Stimulated activated naive CD8-positive, alpha-beta T cell treated with anti-CD3 and anti-CD28 coated beads, Interleukin-15, amount 100 ng/mL, for 72 hours (primary cell): ENCODE data around the gene DVL3.
"Not testable (repeated sequence)": the region's sequence is repeated elsewhere in the genome, so short reads cannot be mapped to it uniquely, and the experiment has no call there.

Experiments
- ATAC-seq: fragments of 150-1000 bp; cut with Tn5 transposase; 2 replicates; pipeline ENCODE4 v1.10.0; 2021; ENCODE audit warnings: mild to moderate bottlenecking, moderate library complexity
- DNase-seq, 2 donors: peaks; one replicate each; pipeline ENCODE4 v3.0.0; 2021 to 2022
- H3K27ac Mint-ChIP-seq, 2 donors: one replicate each; pipeline ENCODE4 v1.8.0; 2022; ENCODE audit warnings: mild to moderate bottlenecking in 2 of 2, mixed read lengths in 2 of 2, moderate library complexity in 2 of 2
- H3K27me3 Mint-ChIP-seq: one replicate; pipeline ENCODE4 v1.8.0; 2022; ENCODE audit warnings: mixed read lengths
- H3K4me1 Mint-ChIP-seq: one replicate; pipeline ENCODE4 v1.8.0; 2022; ENCODE audit warnings: mild to moderate bottlenecking, mixed read lengths
- H3K4me3 Mint-ChIP-seq, 2 donors: one replicate each; pipeline ENCODE4 v1.8.0; 2022; ENCODE audit warnings: mild to moderate bottlenecking in 2 of 2, mixed read lengths in 2 of 2, moderate library complexity in 1 of 2
- H3K9me3 Mint-ChIP-seq, 2 donors: one replicate each; pipeline ENCODE4 v1.8.0; 2022; ENCODE audit warnings: mixed read lengths in 2 of 2

The DVL3 gene

DNA sequence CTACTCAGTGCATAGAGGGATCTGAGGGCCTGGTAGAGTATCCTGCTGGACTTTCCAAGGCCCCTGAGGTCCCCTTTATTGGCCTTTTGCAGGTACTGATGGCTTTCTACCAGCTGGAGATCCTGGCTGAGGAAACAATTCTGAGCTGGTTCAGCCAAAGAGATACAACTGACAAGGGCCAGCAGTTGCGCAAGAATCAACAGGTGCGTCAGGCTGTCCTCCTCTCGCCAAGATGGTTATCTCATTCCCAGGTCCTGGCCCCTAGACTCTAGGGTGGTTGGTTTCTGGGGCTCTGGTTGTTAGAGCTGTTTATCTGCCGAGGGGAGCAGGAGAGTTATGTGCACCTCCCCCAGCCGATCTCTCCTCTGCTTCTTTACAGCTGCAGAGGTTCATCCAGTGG lies 10.7 kb upstream of the DVL3 start:
- Mint-ChIP-seq H3K9me3 (no peaks in the 10 kb centered on the region), H3K27me3 (no peaks in the 10 kb centered on the region), H3K4me1 (peaks cover 4% of the 10 kb centered on the region), H3K27ac (no peak overlapping the region), H3K4me3 (no peak overlapping the region)
- ATAC-seq = no peak
- DNase-seq = no peak

DNA sequence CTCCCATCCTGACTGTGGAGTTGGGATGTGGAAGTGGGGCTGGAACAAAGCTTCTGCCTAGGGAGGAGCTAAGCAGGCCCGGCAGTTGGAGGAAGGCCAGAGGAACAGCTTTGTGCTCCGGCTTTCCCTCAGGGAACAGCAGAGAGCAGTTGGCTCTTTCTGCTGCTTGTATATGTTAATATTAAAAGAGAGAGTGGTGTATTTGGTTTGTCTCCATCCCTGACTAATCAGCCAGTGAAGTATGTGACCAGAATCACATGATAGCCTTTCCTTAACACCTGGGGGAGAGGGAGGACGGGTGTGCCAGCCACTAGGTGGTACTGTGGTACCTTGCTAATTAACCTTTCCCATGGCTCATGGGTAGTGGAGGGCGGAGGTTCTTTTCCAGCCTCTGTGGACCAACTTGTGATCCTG lies 10.1 kb upstream of the DVL3 start:
- H3K4me1 Mint-ChIP-seq = peaks cover 4% of the 10 kb centered on the region
- no peak overlapping the region for H3K27ac Mint-ChIP-seq
- no peak overlapping the region for H3K4me3 Mint-ChIP-seq
- H3K27me3 Mint-ChIP-seq = no peaks in the 10 kb centered on the region
- H3K9me3 Mint-ChIP-seq = no peaks in the 10 kb centered on the region
- ATAC-seq (peak; percentile 83), DNase-seq (peak; percentile 11 to 32)

DNA sequence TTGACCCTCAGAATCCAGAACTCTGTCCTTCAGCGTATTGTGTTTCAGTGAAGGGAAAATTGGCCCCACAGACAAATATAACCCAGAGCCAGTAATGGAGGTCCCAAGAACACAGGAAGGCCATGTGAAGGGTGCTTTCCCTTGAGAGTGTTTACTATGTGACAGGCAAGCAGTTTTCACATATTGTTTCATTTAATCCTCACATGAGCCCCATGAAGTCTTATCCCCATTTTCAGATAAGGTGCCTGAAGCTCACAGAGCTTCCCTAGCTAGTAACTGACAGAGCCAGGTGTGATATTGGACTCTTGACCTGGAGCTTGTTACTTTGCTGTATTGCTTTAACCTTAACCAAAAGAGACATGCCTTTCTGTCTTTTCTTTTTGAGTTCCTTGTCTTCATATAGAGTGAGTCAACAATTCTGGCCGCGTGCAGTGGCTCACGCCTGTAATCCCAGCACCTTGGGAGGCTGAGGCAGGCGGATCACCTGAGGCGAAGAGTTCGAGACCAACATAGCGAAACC lies 9.4 kb upstream of the DVL3 start:
- Mint-ChIP-seq H3K4me3 (no peak overlapping the region), H3K27ac (no peak overlapping the region), H3K4me1 (peaks cover 4% of the 10 kb centered on the region), H3K9me3 (no peaks in the 10 kb centered on the region), H3K27me3 (no peaks in the 10 kb centered on the region)
- no peak for ATAC-seq
- DNase-seq = no peak

GRCh38 chr3:184148076-184148475 lies 7.1 kb upstream of the DVL3 start:
- ATAC-seq = no peak
- H3K27ac Mint-ChIP-seq = no peak overlapping the region
- H3K4me3 Mint-ChIP-seq = no peak overlapping the region
- no peaks in the 10 kb centered on the region for H3K27me3 Mint-ChIP-seq
- no peaks in the 10 kb centered on the region for H3K4me1 Mint-ChIP-seq
- no peaks in the 10 kb centered on the region for H3K9me3 Mint-ChIP-seq
- DNase-seq = no peak

DNA sequence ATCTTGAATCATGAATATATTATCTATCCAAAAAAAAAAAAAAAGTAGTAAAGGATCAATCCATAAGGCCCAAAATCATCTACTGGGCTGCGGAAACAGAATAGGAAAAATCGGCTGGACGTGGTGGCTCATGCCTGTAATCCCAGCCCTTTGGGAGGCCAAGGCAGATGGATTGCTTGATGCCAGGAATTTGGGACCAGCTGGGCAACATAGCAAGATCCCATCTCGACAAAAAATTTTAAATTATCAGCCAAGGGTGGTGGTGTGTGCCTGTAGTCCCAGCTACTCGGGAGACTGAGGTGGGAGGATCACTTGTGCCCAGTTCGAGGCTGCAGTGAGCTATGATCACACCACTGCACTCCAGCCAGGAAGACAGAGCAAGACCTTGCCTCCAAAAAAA lies 6.1 kb upstream of the DVL3 start:
- H3K9me3 Mint-ChIP-seq = no peaks in the 10 kb centered on the region
- no peaks in the 10 kb centered on the region for H3K4me1 Mint-ChIP-seq
- H3K27me3 Mint-ChIP-seq = no peaks in the 10 kb centered on the region
- no peak for DNase-seq
- H3K27ac Mint-ChIP-seq = no peak overlapping the region
- no peak for ATAC-seq
- H3K4me3 Mint-ChIP-seq = no peak overlapping the region

DNA sequence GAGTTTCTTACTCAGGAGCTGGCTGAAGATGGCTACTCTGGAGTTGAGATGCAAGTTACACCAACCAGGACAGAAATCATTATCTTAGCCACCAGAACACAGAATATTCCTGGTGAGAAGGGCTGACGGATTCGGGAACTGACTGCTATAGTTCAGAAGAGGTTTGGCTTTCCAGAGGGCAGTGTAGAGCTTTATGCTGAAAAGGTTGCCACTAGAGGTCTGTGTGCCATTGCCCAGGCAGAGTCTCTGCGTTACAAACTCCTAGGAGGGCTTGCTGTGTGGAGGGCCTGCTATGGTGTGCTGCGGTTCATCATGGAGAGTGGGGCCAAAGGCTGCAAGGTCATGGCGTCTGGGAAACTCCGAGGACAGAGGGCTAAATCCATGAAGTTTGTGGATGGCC lies 5.4 kb upstream of the DVL3 start:
- not testable (repeated sequence) for H3K4me3 Mint-ChIP-seq, H3K27me3 Mint-ChIP-seq, H3K27ac Mint-ChIP-seq, H3K9me3 Mint-ChIP-seq, ATAC-seq, H3K4me1 Mint-ChIP-seq, DNase-seq

- Mint-ChIP-seq H3K27me3 (no peaks in the 10 kb centered on the region), H3K27ac (peak overlapping the region; percentile 95 to 96), H3K4me3 (peak overlapping the region; percentile 90 to 99), H3K9me3 (no peaks in the 10 kb centered on the region), H3K4me1 (peaks cover 30% of the 10 kb centered on the region)
- ATAC-seq = peak; percentile 71
- DNase-seq = peak; percentile 54 to 55
Measured at GRCh38 chr3:184155644-184156521, 706 bp downstream of the DVL3 start.

DNA sequence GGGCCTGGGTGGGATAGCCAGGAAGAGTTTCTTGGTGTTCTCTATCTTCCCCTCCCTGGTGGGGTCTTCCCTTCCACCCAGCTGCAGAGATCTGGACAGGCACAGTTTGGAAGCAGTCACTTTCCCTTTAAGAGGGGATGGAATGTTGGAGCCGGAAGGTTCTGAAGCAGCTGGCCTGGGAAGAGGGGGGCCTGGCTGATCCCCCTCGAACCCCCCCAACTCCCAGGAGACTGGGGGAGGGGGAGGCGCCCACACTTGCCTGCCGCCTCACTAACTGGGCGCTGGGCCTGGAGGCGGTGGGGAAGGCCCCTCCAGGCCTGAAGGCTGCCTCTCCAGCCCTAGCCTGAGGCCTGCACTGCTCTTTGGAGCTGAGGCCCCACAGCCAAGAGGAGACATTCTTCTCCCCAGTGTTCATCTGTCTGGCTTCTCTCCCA lies 1.4 kb downstream of the DVL3 start:
- ATAC-seq = no peak
- Mint-ChIP-seq H3K4me3 (peak overlapping the region; percentile 90 to 99), H3K27me3 (no peaks in the 10 kb centered on the region), H3K9me3 (no peaks in the 10 kb centered on the region), H3K27ac (peak overlapping the region; percentile 77 to 96), H3K4me1 (peaks cover 35% of the 10 kb centered on the region)
- DNase-seq = no peak

GRCh38 chr3:184157206-184157605 lies 2.0 kb downstream of the DVL3 start:
- Mint-ChIP-seq H3K4me3 (peak overlapping the region; percentile 90 to 99), H3K27ac (peak overlapping the region; percentile 34 to 77), H3K4me1 (peaks cover 37% of the 10 kb centered on the region), H3K9me3 (no peaks in the 10 kb centered on the region), H3K27me3 (no peaks in the 10 kb centered on the region)
- ATAC-seq (no peak), DNase-seq (no peak)

- Mint-ChIP-seq H3K27me3 (no peaks in the 10 kb centered on the region), H3K4me3 (no peak overlapping the region), H3K27ac (no peak overlapping the region), H3K9me3 (no peaks in the 10 kb centered on the region), H3K4me1 (peaks cover 37% of the 10 kb centered on the region)
- DNase-seq (no peak), ATAC-seq (no peak)
Measured at GRCh38 chr3:184158404-184158803, 3.2 kb downstream of the DVL3 start.

GRCh38 chr3:184160456-184160855 lies 5.3 kb downstream of the DVL3 start:
- no peak for ATAC-seq
- peaks cover 37% of the 10 kb centered on the region for H3K4me1 Mint-ChIP-seq
- no peaks in the 10 kb centered on the region for H3K9me3 Mint-ChIP-seq
- DNase-seq = no peak
- no peak overlapping the region for H3K4me3 Mint-ChIP-seq
- no peak overlapping the region for H3K27ac Mint-ChIP-seq
- H3K27me3 Mint-ChIP-seq = no peaks in the 10 kb centered on the region

- peaks cover 26% of the 10 kb centered on the region for H3K4me1 Mint-ChIP-seq
- not testable (repeated sequence) for H3K27ac Mint-ChIP-seq, H3K27me3 Mint-ChIP-seq, H3K4me3 Mint-ChIP-seq, ATAC-seq, DNase-seq, H3K9me3 Mint-ChIP-seq
Measured at GRCh38 chr3:184162571-184163070, 7.4 kb downstream of the DVL3 start.

- DNase-seq (no peak), ATAC-seq (no peak)
- H3K27me3 Mint-ChIP-seq = no peaks in the 10 kb centered on the region
- H3K9me3 Mint-ChIP-seq = no peaks in the 10 kb centered on the region
- no peak overlapping the region for H3K27ac Mint-ChIP-seq
- peaks cover 16% of the 10 kb centered on the region for H3K4me1 Mint-ChIP-seq
- no peak overlapping the region for H3K4me3 Mint-ChIP-seq
Measured at GRCh38 chr3:184164648-184165330, 9.6 kb downstream of the DVL3 start.

DNA sequence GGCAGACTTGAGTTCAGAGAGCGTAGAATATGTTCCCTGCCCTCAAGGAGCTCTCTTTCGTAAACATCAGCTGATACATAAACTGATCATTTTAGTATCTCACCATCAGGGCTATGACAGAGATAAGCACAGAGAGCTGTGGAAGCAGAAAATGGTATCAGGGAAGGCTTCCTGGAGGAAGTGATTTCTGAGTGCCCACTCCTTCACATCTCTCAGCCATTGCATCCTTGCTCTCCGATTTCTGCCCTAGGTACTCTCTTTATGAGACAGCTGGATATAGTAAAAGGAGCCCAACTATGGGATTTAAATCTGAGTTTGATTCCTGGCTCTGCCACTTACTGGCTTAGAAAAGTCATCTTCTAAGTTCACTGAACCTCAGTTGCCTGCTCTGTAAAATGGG lies 10.4 kb downstream of the DVL3 start:
- Mint-ChIP-seq H3K4me1 (peaks cover 10% of the 10 kb centered on the region), H3K9me3 (no peaks in the 10 kb centered on the region), H3K27me3 (no peaks in the 10 kb centered on the region), H3K27ac (no peak overlapping the region), H3K4me3 (no peak overlapping the region)
- DNase-seq (no peak), ATAC-seq (no peak)

DNA sequence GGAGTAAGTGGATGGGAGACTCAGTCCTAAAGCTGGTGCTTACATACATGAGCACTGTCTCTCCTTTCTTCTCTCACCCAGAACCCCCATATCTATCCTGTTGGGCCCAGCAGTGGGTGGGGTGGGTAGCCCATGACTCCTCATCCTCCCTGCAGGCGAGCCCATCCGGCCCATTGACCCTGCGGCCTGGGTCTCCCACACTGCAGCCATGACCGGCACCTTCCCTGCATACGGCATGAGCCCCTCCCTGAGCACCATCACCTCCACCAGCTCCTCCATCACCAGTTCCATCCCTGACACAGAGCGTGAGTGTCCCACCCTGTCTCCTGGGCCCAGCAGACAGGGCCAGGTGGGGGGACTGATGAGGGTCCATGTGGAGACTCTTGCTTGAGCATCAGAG lies 11.5 kb downstream of the DVL3 start:
- no peak overlapping the region for H3K27ac Mint-ChIP-seq
- DNase-seq (no peak), ATAC-seq (no peak)
- peaks cover 10% of the 10 kb centered on the region for H3K4me1 Mint-ChIP-seq
- H3K9me3 Mint-ChIP-seq = no peaks in the 10 kb centered on the region
- no peak overlapping the region for H3K4me3 Mint-ChIP-seq
- no peaks in the 10 kb centered on the region for H3K27me3 Mint-ChIP-seq

- H3K4me1 Mint-ChIP-seq = peaks cover 14% of the 10 kb centered on the region
- no peak overlapping the region for H3K4me3 Mint-ChIP-seq
- no peak overlapping the region for H3K27ac Mint-ChIP-seq
- ATAC-seq = no peak
- no peak for DNase-seq
- no peaks in the 10 kb centered on the region for H3K9me3 Mint-ChIP-seq
- H3K27me3 Mint-ChIP-seq = no peaks in the 10 kb centered on the region
Measured at GRCh38 chr3:184167786-184168185, 12.6 kb downstream of the DVL3 start.
